Measurements from ENCODE around the gene UBE2J2. TPM values are rescaled to one million over a fixed set of nuclear protein-coding genes. Genes with fewer than 3 reads are reported as not detected.

UBE2J2 gene
- total RNA-seq, 1 donor from 2014 or later: 49.3 TPM

DNA sequence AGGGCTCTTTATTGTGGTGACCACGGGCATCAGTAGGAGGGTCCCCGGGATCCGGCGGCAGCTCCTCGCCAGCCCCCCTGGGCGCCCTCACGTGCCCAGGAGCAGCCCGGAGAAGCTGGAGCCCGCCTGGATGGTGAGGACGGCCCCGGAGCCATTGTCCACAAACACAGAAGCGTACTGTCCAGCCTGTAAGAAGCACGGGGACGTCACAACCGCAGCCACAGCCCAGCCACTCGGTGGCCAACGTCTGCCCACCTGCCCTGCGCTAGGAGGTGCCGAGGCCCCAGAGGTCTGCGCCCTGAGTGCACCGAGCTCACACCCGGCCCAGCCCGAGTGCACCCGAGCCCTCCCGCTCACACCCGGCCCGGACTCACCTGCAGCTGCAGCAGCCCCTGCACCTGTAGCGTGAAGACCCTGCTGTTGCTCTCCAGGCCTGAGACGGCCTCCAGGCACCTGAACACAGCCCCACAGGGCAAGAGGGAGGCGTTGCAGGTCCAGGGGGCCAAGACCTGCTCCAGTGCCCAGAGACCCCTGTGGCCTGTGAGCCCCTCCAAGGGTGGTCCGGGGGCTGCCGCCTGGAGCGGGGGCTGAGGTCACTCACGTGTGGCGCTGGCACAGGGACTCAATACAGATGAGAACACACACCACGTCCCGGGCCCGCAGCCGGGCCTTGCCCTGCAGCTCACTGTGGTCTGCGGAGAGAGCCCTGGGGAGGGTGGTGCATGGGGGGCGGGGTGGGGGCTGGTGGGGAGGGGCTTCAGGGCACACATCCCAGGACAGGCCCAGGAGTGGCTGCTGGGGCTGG, 31.0 kb downstream of the UBE2J2 start:
- DNase-seq (ENCODE audit: low read depth): no peak
- no peak overlapping the region for H3K4me3 ChIP-seq (ENCODE audit: low read depth, low read length)
- TF ChIP-seq CTCF (conservative IDR thresholded peaks at IDR 0.05; ENCODE audit: low read depth, low read length): no peak

DNA sequence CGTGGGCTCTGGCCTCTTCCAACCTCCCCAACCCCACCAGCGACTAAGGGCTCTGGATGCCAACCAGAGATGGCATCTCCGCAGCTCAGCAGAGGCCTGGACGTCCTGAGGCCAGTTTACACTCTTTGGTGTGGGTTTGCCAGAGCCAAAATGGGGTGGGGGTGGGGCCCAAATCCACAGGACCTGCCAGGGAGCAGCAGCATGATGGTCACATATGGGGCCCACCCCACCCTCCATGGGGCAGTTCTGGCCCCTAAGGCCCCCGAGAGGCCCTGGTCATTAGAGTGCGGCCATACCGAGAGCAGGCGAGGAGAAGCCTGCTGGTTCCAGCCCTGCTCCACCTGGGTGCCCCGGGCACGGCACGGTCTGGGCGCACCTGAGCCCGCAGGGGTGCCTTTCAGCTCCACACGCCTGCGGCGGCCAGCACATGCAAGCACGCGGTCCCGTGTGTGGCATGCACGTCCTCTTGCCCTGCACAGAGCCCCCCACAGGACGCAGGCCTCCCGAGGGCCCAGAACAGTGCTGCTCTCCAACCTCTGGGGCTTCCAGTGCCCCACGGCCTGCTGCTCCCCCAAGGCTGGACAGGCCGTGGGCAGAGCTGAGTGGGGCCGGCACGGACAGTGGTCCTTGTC, 31.9 kb downstream of the UBE2J2 start:
- no peak overlapping the region for H3K4me3 ChIP-seq (ENCODE audit: low read depth, low read length)
- no peak for DNase-seq (ENCODE audit: low read depth)
- no peak for TF ChIP-seq CTCF (conservative IDR thresholded peaks at IDR 0.05; ENCODE audit: low read depth, low read length)

GRCh38 chr1:1240822-1241587, 32.6 kb downstream of the UBE2J2 start:
- no peak for TF ChIP-seq CTCF (conservative IDR thresholded peaks at IDR 0.05; ENCODE audit: low read depth, low read length)
- H3K4me3 ChIP-seq (ENCODE audit: low read depth, low read length): no peak overlapping the region
- DNase-seq (ENCODE audit: low read depth): no peak

- H3K4me3 ChIP-seq (ENCODE audit: low read depth, low read length): no peak overlapping the region
- no peak for TF ChIP-seq CTCF (conservative IDR thresholded peaks at IDR 0.05; ENCODE audit: low read depth, low read length)
- no peak for DNase-seq (ENCODE audit: low read depth)
These were observed 33.3 kb downstream of the UBE2J2 start for GRCh38 chr1:1240348-1240732.

DNA sequence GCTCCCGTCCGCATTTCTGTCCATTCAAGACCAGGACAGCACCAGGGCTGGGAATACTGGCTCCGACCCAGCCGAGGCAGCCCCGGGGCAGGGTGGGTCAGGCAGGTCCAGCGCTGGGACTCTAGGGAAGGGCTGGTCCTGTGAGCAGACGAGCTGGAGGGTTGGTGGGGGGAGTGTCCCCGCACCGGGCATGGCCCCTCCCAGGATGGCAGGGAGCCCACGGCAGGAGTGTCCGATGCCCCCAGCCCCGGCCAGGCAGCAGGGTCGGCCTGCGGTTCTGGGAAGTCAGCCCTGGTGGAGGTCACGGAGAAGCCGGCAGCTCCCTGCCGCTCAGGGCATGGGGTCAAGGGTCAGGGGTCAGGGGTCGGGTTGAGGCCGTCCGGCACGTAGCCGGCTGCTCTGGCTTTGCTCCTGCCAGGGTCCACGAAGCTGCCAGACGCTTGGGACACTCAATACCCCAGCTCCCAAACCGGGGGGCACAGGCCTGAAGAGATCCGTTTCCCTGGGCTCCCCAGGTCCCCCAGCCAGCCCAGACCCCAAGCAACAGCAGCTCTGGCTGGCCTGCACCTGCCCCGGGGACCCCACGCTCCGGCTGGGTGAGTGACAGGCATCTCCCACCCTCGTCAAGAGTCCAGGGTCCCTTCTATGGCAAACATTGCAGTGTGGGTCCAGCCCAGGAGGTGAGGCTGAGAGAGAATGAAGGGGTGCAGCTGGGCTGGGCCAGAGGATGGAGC, 33.9 kb downstream of the UBE2J2 start:
- no peak overlapping the region for H3K4me3 ChIP-seq (ENCODE audit: low read depth, low read length)
- no peak for DNase-seq (ENCODE audit: low read depth)
- TF ChIP-seq CTCF (conservative IDR thresholded peaks at IDR 0.05; ENCODE audit: low read depth, low read length): no peak

GRCh38 chr1:1239227-1239613, 34.4 kb downstream of the UBE2J2 start:
- TF ChIP-seq CTCF (conservative IDR thresholded peaks at IDR 0.05; ENCODE audit: low read depth, low read length): no peak
- no peak overlapping the region for H3K4me3 ChIP-seq (ENCODE audit: low read depth, low read length)
- DNase-seq (ENCODE audit: low read depth): no peak
